Upper lobe of left lung (tissue), 6 donors: ENCODE measurements around the gene IGFBP5. TPM values are rescaled to one million over a fixed set of nuclear protein-coding genes. Genes with fewer than 3 reads are reported as not detected.

ENCODE experiments used
- ATAC-seq, 2 donors: fragments of 200-7000 bp; cut with Tn5 transposase; one replicate each; pipeline ENCODE4 v1.9.1; 2022; ENCODE audit warnings: mild to moderate bottlenecking in 2 of 2, moderate library complexity in 2 of 2; ENCODE audit not compliant: low FRiP score in 2 of 2
- DNase-seq, 2 donors: peaks; one replicate each; pipeline ENCODE4 v3.0.0-alpha.2; 2019 to 2020
- H3K27ac ChIP-seq, 4 donors: fragments of 200-600 bp; sonication (generic); one replicate each; pipeline ENCODE4 v1.5.1; 2016 to 2019
- H3K27me3 ChIP-seq, 4 donors: fragments of 200-600 bp; sonication (generic); one replicate each; pipeline ENCODE4 v1.5.1; 2017 to 2019
- H3K36me3 ChIP-seq, 4 donors: fragments of 200-600 bp; sonication (generic); one replicate each; pipeline ENCODE4 v1.5.1; 2016 to 2019
- H3K4me1 ChIP-seq, 4 donors: fragments of 200-600 bp; sonication (generic); one replicate each; pipeline ENCODE4 v1.5.1; 2018 to 2019
- H3K4me3 ChIP-seq, 4 donors: fragments of 200-600 bp; sonication (generic); one replicate each; pipeline ENCODE4 v1.5.1; 2017 to 2019; ENCODE audit warnings: mild to moderate bottlenecking in 2 of 4, moderate library complexity in 1 of 4
- H3K9me3 ChIP-seq, 4 donors: fragments of 200-600 bp; sonication (generic); one replicate each; pipeline ENCODE4 v1.5.1; 2018 to 2019
- EP300 ChIP-seq, 4 donors: sonication (generic); formaldehyde crosslinking; IDR thresholded peaks; one replicate each; pipeline ENCODE4 v1.5.1; 2017; ENCODE audit warnings: antibody characterized with exemption in 4 of 4, control low read depth in 2 of 4
- POLR2A ChIP-seq, 4 donors: fragments of 450-650 bp; IDR thresholded peaks; one replicate each; pipeline ENCODE4 v1.5.1; 2016 to 2017; ENCODE audit warnings: antibody characterized with exemption in 4 of 4, mild to moderate bottlenecking in 2 of 4
- POLR2AphosphoS5 ChIP-seq, 2 donors: sonication (generic); formaldehyde crosslinking; IDR thresholded peaks; one replicate each; pipeline ENCODE4 v1.5.1; 2017; ENCODE audit warnings: antibody characterized with exemption in 2 of 2
- WGBS, 2 donors: methylation state at CpG; one replicate each; pipeline ENCODE4 v1.1.5; 2017 to 2018; 5-methylcytosine and 5-hydroxymethylcytosine counted together
- total RNA-seq, 6 donors: library from RNA; depleted of rRNA in 4 of 6; stranded (reverse); fragments of >200 nt in 4 of 6; gene quantifications; one replicate each; pipeline versions ENCODE4 v1.1.0 to v1.2.1, GENCODE V29; 2016 to 2021
- TF ChIP-seq, protein P1 (sequence below), 6 experiments: fragments of 450-650 bp in 4 of 6; fragments of 200-600 bp in 2 of 6; sonication (generic) in 2 of 6; IDR thresholded peaks; one replicate each; pipeline ENCODE4 v1.5.1; 2016 to 2019; ENCODE audit warnings: antibody characterized with exemption in 6 of 6
- donor health status: DM: no; HTN: no; CAD: no; lungs with moderate emphysema.
- donor health status: DM: no; HTN: yes; CAD: no; lungs with severe emphysema.

IGFBP5 gene
- total RNA-seq, 6 donors from 2014 or later: 41.9 to 304 (median 95.5) TPM

- Histone ChIP-seq H3K4me3 (no peak overlapping the region), H3K9me3 (no peaks in the 10 kb centered on the region), H3K4me1 (no peaks in the 10 kb centered on the region), H3K27ac (no peak overlapping the region), H3K36me3 (no peaks in the 10 kb centered on the region), H3K27me3 (no peaks in the 10 kb centered on the region)
- ATAC-seq (no peak), DNase-seq (no peak)
- TF ChIP-seq POLR2AphosphoS5 (IDR thresholded peaks at IDR 0.05): no peak
- TF ChIP-seq, protein P1, sequence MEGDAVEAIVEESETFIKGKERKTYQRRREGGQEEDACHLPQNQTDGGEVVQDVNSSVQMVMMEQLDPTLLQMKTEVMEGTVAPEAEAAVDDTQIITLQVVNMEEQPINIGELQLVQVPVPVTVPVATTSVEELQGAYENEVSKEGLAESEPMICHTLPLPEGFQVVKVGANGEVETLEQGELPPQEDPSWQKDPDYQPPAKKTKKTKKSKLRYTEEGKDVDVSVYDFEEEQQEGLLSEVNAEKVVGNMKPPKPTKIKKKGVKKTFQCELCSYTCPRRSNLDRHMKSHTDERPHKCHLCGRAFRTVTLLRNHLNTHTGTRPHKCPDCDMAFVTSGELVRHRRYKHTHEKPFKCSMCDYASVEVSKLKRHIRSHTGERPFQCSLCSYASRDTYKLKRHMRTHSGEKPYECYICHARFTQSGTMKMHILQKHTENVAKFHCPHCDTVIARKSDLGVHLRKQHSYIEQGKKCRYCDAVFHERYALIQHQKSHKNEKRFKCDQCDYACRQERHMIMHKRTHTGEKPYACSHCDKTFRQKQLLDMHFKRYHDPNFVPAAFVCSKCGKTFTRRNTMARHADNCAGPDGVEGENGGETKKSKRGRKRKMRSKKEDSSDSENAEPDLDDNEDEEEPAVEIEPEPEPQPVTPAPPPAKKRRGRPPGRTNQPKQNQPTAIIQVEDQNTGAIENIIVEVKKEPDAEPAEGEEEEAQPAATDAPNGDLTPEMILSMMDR (IDR thresholded peaks at IDR 0.05): no peak
- no peak for TF ChIP-seq POLR2A (IDR thresholded peaks at IDR 0.05)
- TF ChIP-seq EP300 (IDR thresholded peaks at IDR 0.05): no peak
- WGBS, 2 donors: 86 to 89% methylated on average over 7 of the region's 7 CpGs
Measured at GRCh38 chr2:216733046-216733445, 37.7 kb upstream of the IGFBP5 start.

DNA sequence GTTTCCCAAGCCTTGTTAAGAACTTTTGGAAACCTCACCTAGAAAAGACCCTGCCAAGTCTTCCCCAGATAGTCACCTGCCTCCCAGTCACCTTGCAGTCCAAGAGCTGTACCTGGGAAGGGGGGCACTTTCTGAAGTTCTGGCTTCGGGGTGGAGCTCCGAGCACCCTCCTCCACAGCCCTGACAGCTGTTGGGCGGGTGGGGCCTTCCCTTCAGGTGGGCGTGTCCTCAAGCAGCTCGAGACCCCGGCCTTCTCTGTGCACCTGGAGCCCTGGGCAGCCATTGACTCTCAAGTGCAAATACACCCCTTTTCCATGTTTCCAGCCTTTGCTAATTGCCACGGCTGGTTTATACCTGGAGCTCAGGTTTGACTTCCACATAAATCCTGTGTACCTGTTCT lies 37.0 kb upstream of the IGFBP5 start:
- H3K27ac ChIP-seq: no peak overlapping the region
- no peaks in the 10 kb centered on the region for H3K27me3 ChIP-seq
- TF ChIP-seq POLR2A (IDR thresholded peaks at IDR 0.05): no peak
- TF ChIP-seq EP300 (IDR thresholded peaks at IDR 0.05): no peak
- no peak for TF ChIP-seq POLR2AphosphoS5 (IDR thresholded peaks at IDR 0.05)
- TF ChIP-seq, protein P1 (IDR thresholded peaks at IDR 0.05): no peak
- H3K4me1 ChIP-seq: no peaks in the 10 kb centered on the region
- peak in 1 of 2 donors; percentile 35 for DNase-seq
- no peak for ATAC-seq
- H3K9me3 ChIP-seq: no peaks in the 10 kb centered on the region
- WGBS, 2 donors: 77 to 84% methylated on average over 5 to 7 of the region's 7 CpGs
- no peak overlapping the region for H3K4me3 ChIP-seq
- no peaks in the 10 kb centered on the region for H3K36me3 ChIP-seq

DNA sequence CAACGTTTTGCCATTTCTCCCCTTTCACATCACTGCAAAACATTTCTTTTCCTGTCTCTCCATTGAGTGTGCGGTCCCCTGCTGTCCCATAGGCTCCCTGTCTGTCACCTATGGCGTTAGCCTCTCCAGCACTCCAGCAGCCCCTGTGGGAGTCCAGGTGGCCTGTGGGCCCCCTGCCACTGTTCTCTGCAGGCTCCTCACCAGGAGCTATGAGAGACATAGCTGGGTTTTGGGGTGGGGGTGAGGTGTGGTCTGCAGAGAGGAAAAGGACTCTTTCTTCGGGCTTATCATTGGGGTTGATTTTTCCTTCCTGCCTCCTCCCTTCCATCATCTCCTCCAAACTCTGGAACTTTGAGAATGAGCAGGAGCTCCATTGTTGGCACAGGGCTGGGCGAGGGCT lies 36.1 kb upstream of the IGFBP5 start:
- DNase-seq: no peak
- 68 to 76% methylated on average over 5 of the region's 5 CpGs for WGBS, 2 donors

GRCh38 chr2:216730871-216731270 lies 35.5 kb upstream of the IGFBP5 start:
- TF ChIP-seq POLR2A (IDR thresholded peaks at IDR 0.05) (no peak), POLR2AphosphoS5 (IDR thresholded peaks at IDR 0.05) (no peak), EP300 (IDR thresholded peaks at IDR 0.05) (no peak)
- TF ChIP-seq, protein P1 (IDR thresholded peaks at IDR 0.05): no peak
- Histone ChIP-seq H3K4me1 (no peaks in the 10 kb centered on the region), H3K36me3 (no peaks in the 10 kb centered on the region), H3K27ac (no peak overlapping the region), H3K4me3 (no peak overlapping the region), H3K9me3 (no peaks in the 10 kb centered on the region), H3K27me3 (no peaks in the 10 kb centered on the region)
- no peak for ATAC-seq
- 71 to 83% methylated on average over 5 of the region's 5 CpGs for WGBS, 2 donors
- no peak for DNase-seq

More for the DNA sequence above, 36.1 kb upstream of the IGFBP5 start:
- no peaks in the 10 kb centered on the region for H3K4me1 ChIP-seq
- TF ChIP-seq EP300 (IDR thresholded peaks at IDR 0.05): no peak
- no peak for TF ChIP-seq POLR2AphosphoS5 (IDR thresholded peaks at IDR 0.05)
- TF ChIP-seq POLR2A (IDR thresholded peaks at IDR 0.05): no peak
- TF ChIP-seq, protein P1 (IDR thresholded peaks at IDR 0.05): no peak
- no peaks in the 10 kb centered on the region for H3K36me3 ChIP-seq
- no peak for ATAC-seq
- no peak overlapping the region for H3K4me3 ChIP-seq
- no peaks in the 10 kb centered on the region for H3K9me3 ChIP-seq
- H3K27ac ChIP-seq: no peak overlapping the region
- no peaks in the 10 kb centered on the region for H3K27me3 ChIP-seq

DNA sequence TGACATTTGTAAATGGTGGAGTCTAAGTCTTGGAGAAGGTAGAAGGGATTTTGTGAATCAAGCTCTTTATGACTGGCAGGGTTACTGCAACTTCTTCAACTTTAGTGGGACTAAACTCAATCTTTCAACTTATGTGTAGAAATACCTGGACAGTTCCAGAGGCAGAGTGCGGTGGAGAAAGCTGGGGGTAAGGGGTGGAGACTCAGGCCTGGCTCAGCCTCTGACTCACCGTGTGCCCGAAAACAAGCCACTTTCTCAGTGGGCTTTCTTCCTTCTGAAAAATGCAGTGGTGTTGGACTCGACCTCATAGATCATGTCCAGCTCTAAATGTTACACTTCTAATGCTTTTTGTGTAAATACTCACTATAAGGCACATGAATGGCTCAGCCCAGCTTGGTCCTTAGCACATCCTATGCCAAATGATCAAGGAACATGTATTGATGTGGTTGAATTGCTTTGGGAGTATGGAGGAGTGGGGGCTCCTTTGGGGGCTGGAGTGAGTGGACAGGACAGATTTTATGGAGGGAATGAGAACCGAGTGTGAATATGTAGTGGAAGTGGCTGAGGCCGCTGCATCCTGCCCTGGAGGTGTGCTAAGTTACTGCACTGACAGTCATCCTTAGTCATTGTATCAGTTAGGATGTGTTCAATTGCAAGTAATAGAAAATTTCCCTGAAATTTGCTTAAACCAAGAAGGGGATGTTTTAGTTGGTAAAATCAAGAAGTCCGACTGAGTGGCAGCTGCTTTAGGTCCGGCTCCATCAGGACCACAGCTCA lies 32.2 kb upstream of the IGFBP5 start:
- TF ChIP-seq, protein P1 (IDR thresholded peaks at IDR 0.05): no peak
- TF ChIP-seq POLR2AphosphoS5 (IDR thresholded peaks at IDR 0.05) (no peak), EP300 (IDR thresholded peaks at IDR 0.05) (no peak), POLR2A (IDR thresholded peaks at IDR 0.05) (no peak)
- no peak overlapping the region for H3K27ac ChIP-seq
- DNase-seq (no peak), ATAC-seq (no peak)
- no peaks in the 10 kb centered on the region for H3K27me3 ChIP-seq
- H3K4me3 ChIP-seq: no peak overlapping the region
- H3K9me3 ChIP-seq: no peaks in the 10 kb centered on the region
- no peaks in the 10 kb centered on the region for H3K4me1 ChIP-seq
- H3K36me3 ChIP-seq: no peaks in the 10 kb centered on the region
- WGBS, 2 donors: 87 to 91% methylated on average over 8 of the region's 8 CpGs
